ENCODE results near the gene ZFP82.

Gene ZFP82

GRCh38 chr19:36404498-36404897 lies 13.9 kb downstream of the ZFP82 start:
- no peak overlapping the region for H3K4me3 ChIP-seq (replicated peaks; ENCODE audit: low read depth, low read length)
- TF ChIP-seq, protein P1, sequence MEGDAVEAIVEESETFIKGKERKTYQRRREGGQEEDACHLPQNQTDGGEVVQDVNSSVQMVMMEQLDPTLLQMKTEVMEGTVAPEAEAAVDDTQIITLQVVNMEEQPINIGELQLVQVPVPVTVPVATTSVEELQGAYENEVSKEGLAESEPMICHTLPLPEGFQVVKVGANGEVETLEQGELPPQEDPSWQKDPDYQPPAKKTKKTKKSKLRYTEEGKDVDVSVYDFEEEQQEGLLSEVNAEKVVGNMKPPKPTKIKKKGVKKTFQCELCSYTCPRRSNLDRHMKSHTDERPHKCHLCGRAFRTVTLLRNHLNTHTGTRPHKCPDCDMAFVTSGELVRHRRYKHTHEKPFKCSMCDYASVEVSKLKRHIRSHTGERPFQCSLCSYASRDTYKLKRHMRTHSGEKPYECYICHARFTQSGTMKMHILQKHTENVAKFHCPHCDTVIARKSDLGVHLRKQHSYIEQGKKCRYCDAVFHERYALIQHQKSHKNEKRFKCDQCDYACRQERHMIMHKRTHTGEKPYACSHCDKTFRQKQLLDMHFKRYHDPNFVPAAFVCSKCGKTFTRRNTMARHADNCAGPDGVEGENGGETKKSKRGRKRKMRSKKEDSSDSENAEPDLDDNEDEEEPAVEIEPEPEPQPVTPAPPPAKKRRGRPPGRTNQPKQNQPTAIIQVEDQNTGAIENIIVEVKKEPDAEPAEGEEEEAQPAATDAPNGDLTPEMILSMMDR (IDR thresholded peaks at IDR 0.05; ENCODE audit: low read length, missing control alignments) = no peak
- DNase-seq (ENCODE audit: low read depth) = no peak

GRCh38 chr19:36401475-36401874 lies 17.0 kb downstream of the ZFP82 start:
- DNase-seq (ENCODE audit: low read depth) = no peak
- H3K4me3 ChIP-seq (replicated peaks; ENCODE audit: low read depth, low read length) = no peak overlapping the region
- TF ChIP-seq, protein P1 (IDR thresholded peaks at IDR 0.05; ENCODE audit: low read length, missing control alignments) = no peak

- TF ChIP-seq, protein P1 (IDR thresholded peaks at IDR 0.05; ENCODE audit: low read length, missing control alignments) = no peak
- no peak overlapping the region for H3K4me3 ChIP-seq (replicated peaks; ENCODE audit: low read depth, low read length)
- no peak for DNase-seq (ENCODE audit: low read depth)
Observed at GRCh38 chr19:36398571-36398970, 19.9 kb downstream of the ZFP82 start.

- no peak for DNase-seq (ENCODE audit: low read depth)
- no peak overlapping the region for H3K4me3 ChIP-seq (replicated peaks; ENCODE audit: low read depth, low read length)
- TF ChIP-seq, protein P1 (IDR thresholded peaks at IDR 0.05; ENCODE audit: low read length, missing control alignments) = no peak
Observed at GRCh38 chr19:36392916-36393673, 25.3 kb downstream of the ZFP82 start.

GRCh38 chr19:36379510-36379819 lies 39.0 kb downstream of the ZFP82 start:
- peak overlapping the region; percentile 84 for H3K4me3 ChIP-seq (replicated peaks; ENCODE audit: low read depth, low read length)
- TF ChIP-seq, protein P1 (IDR thresholded peaks at IDR 0.05; ENCODE audit: low read length, missing control alignments) = no peak
- no peak for DNase-seq (ENCODE audit: low read depth)

DNA sequence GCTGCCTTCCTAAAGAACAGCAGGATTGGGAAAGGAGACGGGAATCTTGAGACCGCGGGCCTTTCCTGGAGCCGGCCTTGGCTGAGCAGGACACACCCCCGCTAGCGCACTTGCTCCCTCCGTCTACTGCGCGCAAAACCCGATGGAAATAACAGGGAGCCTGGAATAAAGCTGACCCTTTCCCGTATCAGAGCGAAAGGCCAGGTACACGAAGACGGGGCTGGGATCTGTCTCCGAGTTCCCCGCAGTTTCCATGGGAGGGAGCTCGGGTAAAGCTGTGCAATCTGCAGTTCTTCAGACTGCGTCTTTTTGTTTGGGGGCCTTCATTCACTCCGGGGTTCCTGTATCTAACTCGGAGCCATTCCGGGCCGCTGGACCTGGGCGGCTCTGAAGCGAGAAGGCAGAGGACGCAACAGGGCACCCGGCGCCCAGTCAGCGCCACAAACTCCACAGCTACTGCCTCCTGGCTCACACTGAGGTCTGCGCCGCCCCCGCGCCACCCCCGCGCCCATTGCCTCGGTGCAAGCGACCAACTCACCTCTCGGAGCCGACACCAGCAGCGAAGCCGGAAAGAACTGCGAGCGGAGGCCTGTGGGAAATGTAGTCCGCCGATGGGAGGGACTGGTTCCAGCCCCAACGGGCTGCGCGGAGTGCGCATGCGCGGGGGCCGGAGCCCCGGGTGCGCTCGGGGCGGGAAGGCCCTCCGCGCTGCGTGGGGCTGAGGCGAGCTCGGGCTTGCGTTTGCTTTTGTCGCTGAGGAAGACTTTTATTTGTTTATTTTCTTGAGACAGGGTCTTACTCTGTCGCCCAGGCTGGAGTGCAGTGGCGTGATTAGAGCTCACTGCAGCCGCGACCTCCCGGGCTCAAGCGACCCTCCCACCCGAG lies 39.6 kb downstream of the ZFP82 start, which contains the start of gene ZFP14:
TSS of gene ZFP14 (minus strand) at position 577 of the 885 bp plus-strand sequence. CDS start 11,309 bp downstream, outside the sequence.
- peak within 1 kb of the TSS; percentile 84 for H3K4me3 ChIP-seq (replicated peaks; ENCODE audit: low read depth, low read length)
- peak; percentile 94 for DNase-seq (ENCODE audit: low read depth)
- TF ChIP-seq, protein P1 (IDR thresholded peaks at IDR 0.05; ENCODE audit: low read length, missing control alignments) = peak; percentile 23
